ENCODE measurements around the gene TNFRSF1A. TPM values are rescaled to one million over a fixed set of nuclear protein-coding genes. Genes with fewer than 3 reads are reported as not detected.

Gene TNFRSF1A
- total RNA-seq, 1 experiment from 2014 or later: 95.1 TPM

DNA sequence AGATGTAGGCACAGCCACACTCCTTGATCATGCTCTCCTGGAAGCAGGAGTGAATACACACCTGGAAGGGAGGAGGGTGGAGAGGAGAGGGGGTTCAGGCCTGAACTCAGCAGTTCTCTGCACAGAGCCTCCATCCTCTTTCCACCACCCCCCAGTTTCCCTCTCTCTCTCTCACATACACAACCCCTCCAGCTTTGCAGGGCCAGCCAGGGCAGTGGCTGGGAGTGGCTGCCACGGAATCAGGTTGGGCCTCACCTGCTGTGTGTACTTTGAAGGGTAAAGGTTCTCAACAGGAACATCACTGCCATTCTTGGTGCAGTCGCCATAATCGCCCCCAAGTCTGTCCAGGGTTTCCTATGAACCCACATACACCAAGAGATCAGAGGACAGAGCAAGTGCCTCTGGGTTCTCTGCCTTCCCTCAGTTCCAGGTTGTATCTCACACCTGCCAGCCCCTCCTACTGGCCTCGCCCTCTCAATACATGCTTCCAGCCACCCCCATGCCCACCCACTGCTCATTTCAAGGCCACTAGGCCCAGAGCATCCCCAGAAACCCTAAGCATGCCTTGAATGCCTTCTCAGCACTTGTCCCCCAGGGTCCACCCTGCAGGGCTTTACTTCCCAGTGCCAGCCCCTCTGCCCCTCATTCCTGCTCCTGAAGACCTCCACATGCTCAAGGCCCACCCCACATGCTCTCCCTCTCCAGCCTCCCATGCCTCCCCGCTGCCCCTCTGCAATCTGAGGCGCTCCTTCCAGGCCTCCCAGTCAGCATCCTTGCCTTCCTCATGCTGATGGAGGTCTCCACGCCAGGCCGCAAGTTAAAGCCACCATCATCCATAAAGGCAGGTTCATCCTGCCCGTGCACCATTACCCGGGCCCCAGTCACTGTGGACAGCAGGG lies 12.9 kb upstream of the TNFRSF1A start:
- Histone ChIP-seq H3K4me1 (ENCODE audit: insufficient read depth, low read length) (no peaks in the 10 kb centered on the region), H3K79me2 (ENCODE audit: low read length) (no peaks in the 10 kb centered on the region), H3F3A (ENCODE audit: low read length, unreplicated experiment) (no peaks in the 10 kb centered on the region), H3K9ac (ENCODE audit: low read length) (no peak overlapping the region), H3K27me3 (ENCODE audit: low read length) (no peaks in the 10 kb centered on the region), H3K27ac (ENCODE audit: low read length) (no peak overlapping the region), H3K9me3 (ENCODE audit: low read length) (no peaks in the 10 kb centered on the region), H3K4me3 (ENCODE audit: low read length) (no peak overlapping the region), H2AFZ (ENCODE audit: low read length) (no peak overlapping the region), H3K36me3 (ENCODE audit: low read depth, low read length) (no peaks in the 10 kb centered on the region), H3K4me2 (ENCODE audit: low read length) (no peak overlapping the region), H4K20me1 (ENCODE audit: low read length) (no peaks in the 10 kb centered on the region), H3K9me2 (replicated peaks; ENCODE audit: low read length) (no peaks in the 10 kb centered on the region)
- ATAC-seq (no peak), DNase-seq (no peak)
- POLR2A ChIA-PET (ENCODE audit: unreplicated experiment): no interaction called here
- TF ChIP-seq EZH2phosphoT487 (IDR thresholded peaks at IDR 0.05; ENCODE audit: borderline replicate concordance, low read length) (no peak), EZH2 (IDR thresholded peaks at IDR 0.05; ENCODE audit: low read length, unreplicated experiment) (no peak), CTCF (conservative IDR thresholded peaks at IDR 0.05; ENCODE audit: low read depth, low read length) (no peak)
- CTCF ChIA-PET: no interaction called here
- intact Hi-C loops (cut with micrococcal nuclease): no loop called here
- no TSS peak for BruUV-seq (replicated peaks)

DNA sequence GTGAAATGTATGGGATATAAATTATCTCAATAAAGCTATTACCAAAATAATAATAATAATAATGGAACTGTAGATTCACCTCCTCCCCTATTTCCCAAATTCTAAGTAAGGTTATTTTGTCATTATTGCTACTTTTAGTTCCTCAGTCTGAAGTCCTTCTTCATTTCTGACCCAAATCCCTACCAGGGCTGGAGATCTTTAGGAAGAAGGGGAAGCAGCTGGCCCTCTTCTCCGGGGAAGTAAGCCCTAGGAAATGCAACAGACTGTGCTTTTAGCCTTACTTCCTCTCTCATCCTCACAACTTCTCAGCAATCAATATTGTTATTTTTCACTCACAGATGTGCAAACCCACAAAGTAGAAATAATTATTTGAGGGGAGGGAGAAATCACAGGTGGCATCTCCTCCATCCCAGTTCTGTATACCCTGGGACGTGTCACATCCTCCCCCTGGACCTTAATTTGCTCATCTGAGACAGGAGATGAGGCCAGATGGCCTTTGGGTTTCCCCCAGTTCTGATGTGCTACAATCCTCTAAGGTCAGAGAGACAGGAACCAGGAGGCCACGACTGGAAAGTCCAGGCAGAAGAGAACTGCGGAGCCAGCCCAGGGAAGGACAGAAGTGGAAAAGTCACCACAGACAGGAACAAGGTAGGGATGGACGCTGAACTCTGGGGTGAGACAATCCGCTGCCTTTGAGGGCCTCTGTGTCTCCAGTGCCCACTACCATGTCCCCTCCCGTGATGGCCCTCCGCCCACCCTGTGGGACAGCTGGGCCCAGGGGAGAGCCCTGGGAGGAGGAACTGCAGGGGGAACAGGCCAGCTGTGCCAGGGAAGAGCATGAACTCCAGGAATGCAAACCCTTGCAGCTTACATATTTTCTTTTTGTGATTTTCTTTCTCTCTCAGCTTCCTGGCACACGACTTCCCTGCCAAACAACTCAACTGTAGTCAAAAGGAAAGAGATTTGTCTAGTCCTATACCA lies 10.6 kb upstream of the TNFRSF1A start:
- Histone ChIP-seq H3K27ac (ENCODE audit: low read length) (no peak overlapping the region), H3K36me3 (ENCODE audit: low read depth, low read length) (no peaks in the 10 kb centered on the region), H3K4me2 (ENCODE audit: low read length) (no peak overlapping the region), H3K9me2 (replicated peaks; ENCODE audit: low read length) (no peaks in the 10 kb centered on the region), H3K9ac (ENCODE audit: low read length) (no peak overlapping the region), H3K9me3 (ENCODE audit: low read length) (no peaks in the 10 kb centered on the region), H3F3A (ENCODE audit: low read length, unreplicated experiment) (no peaks in the 10 kb centered on the region), H3K4me1 (ENCODE audit: insufficient read depth, low read length) (no peaks in the 10 kb centered on the region), H3K4me3 (ENCODE audit: low read length) (no peak overlapping the region), H3K79me2 (ENCODE audit: low read length) (no peaks in the 10 kb centered on the region), H4K20me1 (ENCODE audit: low read length) (no peaks in the 10 kb centered on the region), H2AFZ (ENCODE audit: low read length) (no peak overlapping the region), H3K27me3 (ENCODE audit: low read length) (no peaks in the 10 kb centered on the region)
- ChIA-PET POLR2A (ENCODE audit: unreplicated experiment) (no interaction called here), CTCF (no interaction called here)
- no TSS peak for BruUV-seq (replicated peaks)
- TF ChIP-seq CTCF (conservative IDR thresholded peaks at IDR 0.05; ENCODE audit: low read depth, low read length) (no peak), EZH2 (IDR thresholded peaks at IDR 0.05; ENCODE audit: low read length, unreplicated experiment) (no peak), EZH2phosphoT487 (IDR thresholded peaks at IDR 0.05; ENCODE audit: borderline replicate concordance, low read length) (no peak)
- intact Hi-C loops (cut with micrococcal nuclease): no loop called here
- ATAC-seq (no peak), DNase-seq (no peak)
